Upper lobe of left lung (tissue), 6 donors: ENCODE measurements around the gene KDM5A. TPM values are rescaled to one million over a fixed set of nuclear protein-coding genes. Genes with fewer than 3 reads are reported as not detected.

Experiments
- ATAC-seq, 2 donors: fragments of 200-7000 bp; cut with Tn5 transposase; one replicate each; pipeline ENCODE4 v1.9.1; 2022; ENCODE audit warnings: mild to moderate bottlenecking in 2 of 2, moderate library complexity in 2 of 2; ENCODE audit not compliant: low FRiP score in 2 of 2
- DNase-seq, 2 donors: peaks; one replicate each; pipeline ENCODE4 v3.0.0-alpha.2; 2019 to 2020
- H3K27ac ChIP-seq, 4 donors: fragments of 200-600 bp; sonication (generic); one replicate each; pipeline ENCODE4 v1.5.1; 2016 to 2019
- H3K27me3 ChIP-seq, 4 donors: fragments of 200-600 bp; sonication (generic); one replicate each; pipeline ENCODE4 v1.5.1; 2017 to 2019
- H3K36me3 ChIP-seq, 4 donors: fragments of 200-600 bp; sonication (generic); one replicate each; pipeline ENCODE4 v1.5.1; 2016 to 2019
- H3K4me1 ChIP-seq, 4 donors: fragments of 200-600 bp; sonication (generic); one replicate each; pipeline ENCODE4 v1.5.1; 2018 to 2019
- H3K4me3 ChIP-seq, 4 donors: fragments of 200-600 bp; sonication (generic); one replicate each; pipeline ENCODE4 v1.5.1; 2017 to 2019; ENCODE audit warnings: mild to moderate bottlenecking in 2 of 4, moderate library complexity in 1 of 4
- H3K9me3 ChIP-seq, 4 donors: fragments of 200-600 bp; sonication (generic); one replicate each; pipeline ENCODE4 v1.5.1; 2018 to 2019
- EP300 ChIP-seq, 4 donors: sonication (generic); formaldehyde crosslinking; IDR thresholded peaks; one replicate each; pipeline ENCODE4 v1.5.1; 2017; ENCODE audit warnings: antibody characterized with exemption in 4 of 4, control low read depth in 2 of 4
- POLR2A ChIP-seq, 4 donors: fragments of 450-650 bp; IDR thresholded peaks; one replicate each; pipeline ENCODE4 v1.5.1; 2016 to 2017; ENCODE audit warnings: antibody characterized with exemption in 4 of 4, mild to moderate bottlenecking in 2 of 4
- POLR2AphosphoS5 ChIP-seq, 2 donors: sonication (generic); formaldehyde crosslinking; IDR thresholded peaks; one replicate each; pipeline ENCODE4 v1.5.1; 2017; ENCODE audit warnings: antibody characterized with exemption in 2 of 2
- WGBS, 2 donors: methylation state at CpG; one replicate each; pipeline ENCODE4 v1.1.5; 2017 to 2018; 5-methylcytosine and 5-hydroxymethylcytosine counted together
- total RNA-seq, 6 donors: library from RNA; depleted of rRNA in 4 of 6; stranded (reverse); fragments of >200 nt in 4 of 6; gene quantifications; one replicate each; pipeline versions ENCODE4 v1.1.0 to v1.2.1, GENCODE V29; 2016 to 2021
- TF ChIP-seq, protein P1 (sequence below), 6 experiments: fragments of 450-650 bp in 4 of 6; fragments of 200-600 bp in 2 of 6; sonication (generic) in 2 of 6; IDR thresholded peaks; one replicate each; pipeline ENCODE4 v1.5.1; 2016 to 2019; ENCODE audit warnings: antibody characterized with exemption in 6 of 6
- donor health status: DM: no; HTN: no; CAD: no; lungs with moderate emphysema.
- donor health status: DM: no; HTN: yes; CAD: no; lungs with severe emphysema.

The KDM5A gene
- total RNA-seq, 6 donors from 2014 or later = 51.2 to 79.6 (median 60.1) TPM

GRCh38 chr12:402029-402389 lies 12.9 kb upstream of the KDM5A start:
- no peak for DNase-seq
- Histone ChIP-seq H3K9me3 (no peaks in the 10 kb centered on the region), H3K27me3 (no peaks in the 10 kb centered on the region), H3K27ac (peak overlapping the region in 3 of 4 donors; percentile 56 to 81 (median 67)), H3K4me3 (peak overlapping the region; percentile 21 to 81 (median 64)), H3K36me3 (no peaks in the 10 kb centered on the region), H3K4me1 (peaks cover 9 to 15% (median 12%) of the 10 kb centered on the region in 4 donors)
- TF ChIP-seq POLR2A (IDR thresholded peaks at IDR 0.05) = no peak
- TF ChIP-seq, protein P1, sequence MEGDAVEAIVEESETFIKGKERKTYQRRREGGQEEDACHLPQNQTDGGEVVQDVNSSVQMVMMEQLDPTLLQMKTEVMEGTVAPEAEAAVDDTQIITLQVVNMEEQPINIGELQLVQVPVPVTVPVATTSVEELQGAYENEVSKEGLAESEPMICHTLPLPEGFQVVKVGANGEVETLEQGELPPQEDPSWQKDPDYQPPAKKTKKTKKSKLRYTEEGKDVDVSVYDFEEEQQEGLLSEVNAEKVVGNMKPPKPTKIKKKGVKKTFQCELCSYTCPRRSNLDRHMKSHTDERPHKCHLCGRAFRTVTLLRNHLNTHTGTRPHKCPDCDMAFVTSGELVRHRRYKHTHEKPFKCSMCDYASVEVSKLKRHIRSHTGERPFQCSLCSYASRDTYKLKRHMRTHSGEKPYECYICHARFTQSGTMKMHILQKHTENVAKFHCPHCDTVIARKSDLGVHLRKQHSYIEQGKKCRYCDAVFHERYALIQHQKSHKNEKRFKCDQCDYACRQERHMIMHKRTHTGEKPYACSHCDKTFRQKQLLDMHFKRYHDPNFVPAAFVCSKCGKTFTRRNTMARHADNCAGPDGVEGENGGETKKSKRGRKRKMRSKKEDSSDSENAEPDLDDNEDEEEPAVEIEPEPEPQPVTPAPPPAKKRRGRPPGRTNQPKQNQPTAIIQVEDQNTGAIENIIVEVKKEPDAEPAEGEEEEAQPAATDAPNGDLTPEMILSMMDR (IDR thresholded peaks at IDR 0.05) = peak in 1 of 6 experiments; percentile 7
- no peak for ATAC-seq
- 1% methylated on average over 8 of the region's 8 CpGs for WGBS, 2 donors

DNA sequence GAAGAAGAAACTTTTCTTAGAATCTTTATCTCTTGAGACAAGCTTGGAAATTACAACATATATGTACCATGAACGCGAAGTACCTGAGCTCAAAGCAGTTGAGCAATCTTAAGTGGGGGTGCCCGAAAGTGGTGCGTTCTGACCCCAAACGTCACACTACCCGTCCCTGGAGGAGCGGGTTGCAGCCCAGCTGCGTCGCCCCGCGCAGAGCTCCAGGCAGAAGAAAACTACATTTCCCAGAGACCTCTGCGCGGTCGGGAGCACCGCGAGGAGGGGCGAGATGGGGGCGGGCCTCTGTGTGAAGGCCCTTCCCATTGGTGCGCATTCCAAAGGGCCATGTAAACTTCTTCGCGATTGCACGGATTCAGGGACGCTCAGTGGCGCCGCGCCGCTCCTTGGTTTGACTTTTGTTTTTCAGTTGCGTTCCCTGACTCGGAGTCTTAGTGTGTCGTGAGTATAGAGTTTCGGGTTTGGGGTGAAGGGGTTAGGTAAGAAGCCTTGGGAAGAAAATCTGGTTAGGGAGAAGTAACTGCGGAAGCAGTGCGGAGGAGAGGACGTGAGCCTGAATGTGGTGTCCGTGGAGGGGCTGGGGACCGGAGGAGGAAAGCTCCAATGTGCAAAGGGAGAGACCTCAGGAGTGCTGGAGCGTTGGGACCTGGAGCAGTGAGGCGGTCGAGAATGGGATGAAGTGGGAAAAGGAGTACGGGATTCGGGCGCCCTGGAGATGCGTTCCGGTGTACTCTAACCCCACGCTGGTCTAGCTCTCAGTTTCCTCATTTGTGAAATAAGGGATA lies 12.3 kb upstream of the KDM5A start, which contains the start of gene CCDC77:
TSS of gene CCDC77 (plus strand) at position 410 of the 794 bp plus-strand sequence. CDS start 7,740 bp downstream, outside the sequence.
- H3K9me3 ChIP-seq = no peaks in the 10 kb centered on the region
- DNase-seq (peak; percentile 93 to 94), ATAC-seq (peak; percentile 100)
- H3K27me3 ChIP-seq = no peaks in the 10 kb centered on the region
- H3K4me1 ChIP-seq = peaks cover 9 to 15% (median 12%) of the 10 kb centered on the region in 4 donors
- H3K36me3 ChIP-seq = no peaks in the 10 kb centered on the region
- peak within 1 kb of the TSS; percentile 21 to 81 (median 64) for H3K4me3 ChIP-seq
- H3K27ac ChIP-seq = peak within 1 kb of the TSS; percentile 56 to 81 (median 70)
- 1 to 2% methylated on average over 34 to 43 of the region's 45 CpGs for WGBS, 2 donors
- TF ChIP-seq POLR2AphosphoS5 (IDR thresholded peaks at IDR 0.05) (peak; percentile 65 to 73), EP300 (IDR thresholded peaks at IDR 0.05) (no peak), POLR2A (IDR thresholded peaks at IDR 0.05) (peak in 2 of 4 donors; percentile 33 to 40)
- TF ChIP-seq, protein P1 (IDR thresholded peaks at IDR 0.05) = peak in 2 of 6 experiments; percentile 32 to 44

- ATAC-seq (no peak), DNase-seq (no peak)
- Histone ChIP-seq H3K36me3 (no peaks in the 10 kb centered on the region), H3K9me3 (no peaks in the 10 kb centered on the region), H3K4me1 (peaks cover 9 to 15% (median 12%) of the 10 kb centered on the region in 4 donors), H3K4me3 (peak overlapping the region in 3 of 4 donors; percentile 59 to 81 (median 68)), H3K27ac (peak overlapping the region in 3 of 4 donors; percentile 56 to 81 (median 67)), H3K27me3 (no peaks in the 10 kb centered on the region)
- 59 to 66% methylated on average over 8 of the region's 8 CpGs for WGBS, 2 donors
- TF ChIP-seq POLR2AphosphoS5 (IDR thresholded peaks at IDR 0.05) = no peak
Measured at GRCh38 chr12:400828-401227, 11.7 kb upstream of the KDM5A start.

DNA sequence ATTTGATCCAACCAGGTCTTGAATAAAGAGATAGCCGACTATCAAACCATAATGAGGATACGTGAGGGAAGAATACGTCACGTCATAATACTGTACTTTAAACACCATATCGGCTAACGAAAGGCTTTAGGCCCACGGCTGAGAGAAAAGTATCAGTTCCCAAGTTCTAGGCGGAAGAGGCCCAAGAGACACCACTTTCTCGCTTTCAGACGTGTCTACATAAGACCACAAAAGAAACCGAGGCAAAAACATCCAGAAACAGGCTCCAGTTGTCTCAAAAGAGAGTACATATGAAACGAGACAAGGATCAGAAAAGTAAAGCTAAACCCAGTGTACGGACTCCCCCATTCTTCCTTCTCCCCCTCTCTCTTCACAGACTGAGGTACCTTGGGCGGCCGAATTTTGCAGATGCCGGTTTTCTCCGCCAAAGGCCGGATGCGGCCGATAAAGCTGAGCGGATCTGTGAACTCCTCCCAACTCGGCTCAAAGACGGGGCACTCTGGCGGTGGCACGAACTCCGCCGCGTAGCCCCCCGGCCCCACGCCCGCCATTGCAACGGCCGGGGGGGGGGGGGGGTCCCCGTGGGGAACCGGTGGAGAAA lies 479 bp downstream of the KDM5A start:
- peaks cover 5 to 12% (median 9%) of the 10 kb centered on the region in 4 donors for H3K36me3 ChIP-seq
- DNase-seq (peak in 1 of 2 donors; percentile 77), ATAC-seq (peak; percentile 45 to 55)
- peak overlapping the region; percentile 92 to 98 (median 96) for H3K27ac ChIP-seq
- peaks cover 22 to 40% (median 27%) of the 10 kb centered on the region in 4 donors for H3K4me1 ChIP-seq
- no peak for TF ChIP-seq EP300 (IDR thresholded peaks at IDR 0.05)
- TF ChIP-seq POLR2A (IDR thresholded peaks at IDR 0.05) = no peak
- no peak for TF ChIP-seq POLR2AphosphoS5 (IDR thresholded peaks at IDR 0.05)
- H3K9me3 ChIP-seq = no peaks in the 10 kb centered on the region
- H3K27me3 ChIP-seq = no peaks in the 10 kb centered on the region
- WGBS, 2 donors = 0 to 1% methylated on average over 18 to 28 of the region's 35 CpGs
- peak overlapping the region; percentile 74 to 93 (median 88) for H3K4me3 ChIP-seq

DNA sequence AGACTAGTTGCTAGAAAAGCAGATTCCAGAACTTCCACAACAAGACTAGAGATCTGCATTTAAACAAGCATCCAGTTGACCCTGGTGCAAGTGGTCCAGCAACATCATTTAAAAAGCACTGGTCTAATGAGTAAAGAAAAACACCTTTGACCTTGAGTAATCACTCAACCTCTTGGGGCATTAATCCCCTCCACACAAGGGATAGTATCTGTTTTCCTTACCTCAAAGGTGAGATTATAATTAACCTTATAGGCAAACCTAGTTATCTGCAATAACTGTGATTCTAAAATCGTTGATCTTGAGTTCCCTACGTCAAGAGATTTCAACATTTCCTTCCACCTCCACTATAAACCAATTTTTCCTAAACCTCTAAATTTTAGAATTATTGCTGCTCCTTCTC lies 1.1 kb downstream of the KDM5A start:
- TF ChIP-seq, protein P1 (IDR thresholded peaks at IDR 0.05) = no peak
- TF ChIP-seq POLR2AphosphoS5 (IDR thresholded peaks at IDR 0.05) (no peak), EP300 (IDR thresholded peaks at IDR 0.05) (no peak), POLR2A (IDR thresholded peaks at IDR 0.05) (no peak)
- H3K27me3 ChIP-seq = no peaks in the 10 kb centered on the region
- H3K4me3 ChIP-seq = peak overlapping the region; percentile 74 to 93 (median 88)
- ATAC-seq = no peak
- DNase-seq = no peak
- 2 to 5% methylated on average over 2 of the region's 2 CpGs for WGBS, 2 donors
- H3K9me3 ChIP-seq = no peaks in the 10 kb centered on the region
- peak overlapping the region; percentile 92 to 98 (median 96) for H3K27ac ChIP-seq
- peaks cover 10 to 18% (median 15%) of the 10 kb centered on the region in 4 donors for H3K36me3 ChIP-seq
- H3K4me1 ChIP-seq = peaks cover 22 to 40% (median 27%) of the 10 kb centered on the region in 4 donors
